Upper lobe of left lung (tissue), 6 donors: ENCODE results near the gene HOXA5. TPM values are rescaled to one million over a fixed set of nuclear protein-coding genes. Genes with fewer than 3 reads are reported as not detected.

Experiments
- ATAC-seq, 2 donors: fragments of 200-7000 bp; cut with Tn5 transposase; one replicate each; pipeline ENCODE4 v1.9.1; 2022; ENCODE audit warnings: mild to moderate bottlenecking in 2 of 2, moderate library complexity in 2 of 2; ENCODE audit not compliant: low FRiP score in 2 of 2
- DNase-seq, 2 donors: peaks; one replicate each; pipeline ENCODE4 v3.0.0-alpha.2; 2019 to 2020
- H3K27ac ChIP-seq, 4 donors: fragments of 200-600 bp; sonication (generic); one replicate each; pipeline ENCODE4 v1.5.1; 2016 to 2019
- H3K27me3 ChIP-seq, 4 donors: fragments of 200-600 bp; sonication (generic); one replicate each; pipeline ENCODE4 v1.5.1; 2017 to 2019
- H3K36me3 ChIP-seq, 4 donors: fragments of 200-600 bp; sonication (generic); one replicate each; pipeline ENCODE4 v1.5.1; 2016 to 2019
- H3K4me1 ChIP-seq, 4 donors: fragments of 200-600 bp; sonication (generic); one replicate each; pipeline ENCODE4 v1.5.1; 2018 to 2019
- H3K4me3 ChIP-seq, 4 donors: fragments of 200-600 bp; sonication (generic); one replicate each; pipeline ENCODE4 v1.5.1; 2017 to 2019; ENCODE audit warnings: mild to moderate bottlenecking in 2 of 4, moderate library complexity in 1 of 4
- H3K9me3 ChIP-seq, 4 donors: fragments of 200-600 bp; sonication (generic); one replicate each; pipeline ENCODE4 v1.5.1; 2018 to 2019
- EP300 ChIP-seq, 4 donors: sonication (generic); formaldehyde crosslinking; IDR thresholded peaks; one replicate each; pipeline ENCODE4 v1.5.1; 2017; ENCODE audit warnings: antibody characterized with exemption in 4 of 4, control low read depth in 2 of 4
- POLR2A ChIP-seq, 4 donors: fragments of 450-650 bp; IDR thresholded peaks; one replicate each; pipeline ENCODE4 v1.5.1; 2016 to 2017; ENCODE audit warnings: antibody characterized with exemption in 4 of 4, mild to moderate bottlenecking in 2 of 4
- POLR2AphosphoS5 ChIP-seq, 2 donors: sonication (generic); formaldehyde crosslinking; IDR thresholded peaks; one replicate each; pipeline ENCODE4 v1.5.1; 2017; ENCODE audit warnings: antibody characterized with exemption in 2 of 2
- WGBS, 2 donors: methylation state at CpG; one replicate each; pipeline ENCODE4 v1.1.5; 2017 to 2018; 5-methylcytosine and 5-hydroxymethylcytosine counted together
- total RNA-seq, 6 donors: library from RNA; depleted of rRNA in 4 of 6; stranded (reverse); fragments of >200 nt in 4 of 6; gene quantifications; one replicate each; pipeline versions ENCODE4 v1.1.0 to v1.2.1, GENCODE V29; 2016 to 2021
- TF ChIP-seq, protein P1 (sequence below), 6 experiments: fragments of 450-650 bp in 4 of 6; fragments of 200-600 bp in 2 of 6; sonication (generic) in 2 of 6; IDR thresholded peaks; one replicate each; pipeline ENCODE4 v1.5.1; 2016 to 2019; ENCODE audit warnings: antibody characterized with exemption in 6 of 6
- donor health status: DM: no; HTN: no; CAD: no; lungs with moderate emphysema.
- donor health status: DM: no; HTN: yes; CAD: no; lungs with severe emphysema.

HOXA5 gene
- total RNA-seq, 6 donors from 2014 or later = 7.8 to 79.9 (median 16.9) TPM

DNA sequence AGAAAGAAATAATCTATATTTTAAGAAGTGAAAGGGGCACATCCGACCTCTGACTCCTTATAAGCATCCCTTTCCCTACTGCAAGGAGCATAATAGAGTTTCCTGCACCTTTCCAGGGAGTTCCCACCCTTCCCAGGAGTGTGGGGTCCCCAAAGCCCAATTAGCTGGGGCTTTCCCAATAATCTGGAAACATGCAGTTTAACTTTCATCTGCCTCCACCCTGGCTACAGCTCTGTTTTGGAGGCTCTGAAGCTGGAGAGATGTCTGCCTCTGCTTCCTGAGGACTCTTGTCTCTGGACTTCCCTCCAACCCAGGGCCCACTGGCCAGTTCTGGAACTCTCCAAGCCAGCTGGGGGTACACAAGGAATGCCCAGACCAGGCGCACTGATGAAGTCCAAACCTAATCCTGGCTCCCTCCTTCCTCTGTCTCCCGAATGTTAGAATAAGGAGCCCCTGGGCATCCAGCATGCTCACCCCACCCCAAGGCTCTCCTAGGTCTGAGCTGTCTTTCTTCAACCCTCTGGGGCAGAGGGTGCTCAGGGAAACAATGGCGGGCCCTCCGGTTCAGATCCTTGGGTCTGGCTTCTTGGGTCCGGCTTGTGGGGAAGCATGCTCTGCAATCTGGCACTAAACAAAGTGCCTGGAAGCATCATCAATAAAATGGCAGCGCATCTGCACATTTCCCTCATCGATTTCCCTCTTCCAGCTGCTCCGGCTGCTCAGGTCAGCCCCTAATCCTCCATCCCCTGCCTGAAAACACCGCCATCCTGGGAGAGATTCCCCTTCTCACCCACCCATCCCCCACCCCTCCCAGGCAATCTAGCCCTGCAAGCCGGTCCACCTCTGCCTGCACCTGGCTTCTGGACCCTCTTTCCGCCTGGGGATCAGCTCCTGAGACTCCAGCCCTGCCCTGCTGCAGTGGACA lies 26.3 kb downstream of the HOXA5 start:
- peaks cover 4 to 28% (median 17%) of the 10 kb centered on the region in 4 donors for H3K4me1 ChIP-seq
- no peaks in the 10 kb centered on the region for H3K36me3 ChIP-seq
- DNase-seq = no peak
- H3K4me3 ChIP-seq = peak overlapping the region; percentile 25 to 59 (median 44)
- 26 to 47% methylated on average over 11 to 12 of the region's 12 CpGs for WGBS, 2 donors
- no peak for TF ChIP-seq EP300 (IDR thresholded peaks at IDR 0.05)
- TF ChIP-seq, protein P1, sequence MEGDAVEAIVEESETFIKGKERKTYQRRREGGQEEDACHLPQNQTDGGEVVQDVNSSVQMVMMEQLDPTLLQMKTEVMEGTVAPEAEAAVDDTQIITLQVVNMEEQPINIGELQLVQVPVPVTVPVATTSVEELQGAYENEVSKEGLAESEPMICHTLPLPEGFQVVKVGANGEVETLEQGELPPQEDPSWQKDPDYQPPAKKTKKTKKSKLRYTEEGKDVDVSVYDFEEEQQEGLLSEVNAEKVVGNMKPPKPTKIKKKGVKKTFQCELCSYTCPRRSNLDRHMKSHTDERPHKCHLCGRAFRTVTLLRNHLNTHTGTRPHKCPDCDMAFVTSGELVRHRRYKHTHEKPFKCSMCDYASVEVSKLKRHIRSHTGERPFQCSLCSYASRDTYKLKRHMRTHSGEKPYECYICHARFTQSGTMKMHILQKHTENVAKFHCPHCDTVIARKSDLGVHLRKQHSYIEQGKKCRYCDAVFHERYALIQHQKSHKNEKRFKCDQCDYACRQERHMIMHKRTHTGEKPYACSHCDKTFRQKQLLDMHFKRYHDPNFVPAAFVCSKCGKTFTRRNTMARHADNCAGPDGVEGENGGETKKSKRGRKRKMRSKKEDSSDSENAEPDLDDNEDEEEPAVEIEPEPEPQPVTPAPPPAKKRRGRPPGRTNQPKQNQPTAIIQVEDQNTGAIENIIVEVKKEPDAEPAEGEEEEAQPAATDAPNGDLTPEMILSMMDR (IDR thresholded peaks at IDR 0.05) = no peak
- no peak for TF ChIP-seq POLR2AphosphoS5 (IDR thresholded peaks at IDR 0.05)
- TF ChIP-seq POLR2A (IDR thresholded peaks at IDR 0.05) = no peak
- peak overlapping the region; percentile 87 to 95 (median 90) for H3K27ac ChIP-seq
- ATAC-seq = no peak
- H3K27me3 ChIP-seq = peaks cover 0 to 3% (median 1%) of the 10 kb centered on the region in 4 donors
- no peaks in the 10 kb centered on the region for H3K9me3 ChIP-seq

DNA sequence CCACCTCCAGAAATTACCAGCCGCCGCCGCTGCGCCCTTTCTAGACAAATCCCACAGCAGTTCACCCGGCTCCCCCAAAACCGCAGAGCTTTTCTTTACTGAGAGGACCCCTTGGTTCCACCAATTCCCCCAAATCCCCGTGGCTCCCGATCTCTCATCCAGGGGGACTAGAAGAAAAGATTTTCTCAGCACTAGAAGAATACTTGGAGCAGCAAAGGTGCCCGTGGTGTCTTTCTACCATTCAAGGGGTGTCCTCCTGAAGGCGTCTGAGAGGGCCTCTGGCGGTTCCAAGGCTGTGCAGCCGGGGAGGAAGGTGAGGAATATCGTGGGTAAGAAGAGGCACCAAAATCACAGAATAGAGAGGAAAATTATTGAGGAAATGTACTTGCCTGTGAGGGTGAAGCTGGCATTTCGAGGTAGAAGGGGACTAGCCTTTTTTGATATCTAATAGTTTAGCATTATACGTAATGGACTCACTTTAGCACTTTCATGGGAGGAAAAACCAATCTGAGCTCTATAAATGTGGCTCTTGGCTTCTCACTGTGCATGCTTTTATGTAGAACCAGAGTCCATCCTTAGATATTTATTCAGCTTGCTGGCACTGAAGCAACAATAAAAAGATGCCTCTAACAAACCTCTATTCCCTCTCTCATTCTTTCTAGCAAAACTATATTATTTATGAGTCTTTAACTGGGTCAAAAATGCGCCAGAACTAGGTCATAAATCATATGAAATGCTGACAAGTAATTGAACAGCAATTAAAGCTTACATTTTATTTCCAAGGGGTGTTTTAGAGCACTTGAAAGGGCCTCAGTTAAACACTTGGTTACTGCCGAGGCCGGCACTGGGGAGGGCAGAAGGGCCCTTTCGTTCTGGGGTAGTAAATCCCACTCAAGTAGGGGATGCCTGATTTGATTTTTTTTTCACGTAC lies 27.2 kb downstream of the HOXA5 start:
- H3K4me1 ChIP-seq = peaks cover 10 to 28% (median 24%) of the 10 kb centered on the region in 4 donors
- no peaks in the 10 kb centered on the region for H3K9me3 ChIP-seq
- ATAC-seq = no peak
- TF ChIP-seq POLR2A (IDR thresholded peaks at IDR 0.05) = no peak
- no peak for TF ChIP-seq EP300 (IDR thresholded peaks at IDR 0.05)
- TF ChIP-seq, protein P1 (IDR thresholded peaks at IDR 0.05) = no peak
- TF ChIP-seq POLR2AphosphoS5 (IDR thresholded peaks at IDR 0.05) = no peak
- no peak for DNase-seq
- WGBS, 2 donors = 26 to 37% methylated on average over 20 of the region's 20 CpGs
- no peaks in the 10 kb centered on the region for H3K36me3 ChIP-seq
- peak overlapping the region in 3 of 4 donors; percentile 35 to 59 (median 53) for H3K4me3 ChIP-seq
- H3K27ac ChIP-seq = peak overlapping the region; percentile 87 to 95 (median 90)
- H3K27me3 ChIP-seq = peaks cover 0 to 3% (median 1%) of the 10 kb centered on the region in 4 donors

DNA sequence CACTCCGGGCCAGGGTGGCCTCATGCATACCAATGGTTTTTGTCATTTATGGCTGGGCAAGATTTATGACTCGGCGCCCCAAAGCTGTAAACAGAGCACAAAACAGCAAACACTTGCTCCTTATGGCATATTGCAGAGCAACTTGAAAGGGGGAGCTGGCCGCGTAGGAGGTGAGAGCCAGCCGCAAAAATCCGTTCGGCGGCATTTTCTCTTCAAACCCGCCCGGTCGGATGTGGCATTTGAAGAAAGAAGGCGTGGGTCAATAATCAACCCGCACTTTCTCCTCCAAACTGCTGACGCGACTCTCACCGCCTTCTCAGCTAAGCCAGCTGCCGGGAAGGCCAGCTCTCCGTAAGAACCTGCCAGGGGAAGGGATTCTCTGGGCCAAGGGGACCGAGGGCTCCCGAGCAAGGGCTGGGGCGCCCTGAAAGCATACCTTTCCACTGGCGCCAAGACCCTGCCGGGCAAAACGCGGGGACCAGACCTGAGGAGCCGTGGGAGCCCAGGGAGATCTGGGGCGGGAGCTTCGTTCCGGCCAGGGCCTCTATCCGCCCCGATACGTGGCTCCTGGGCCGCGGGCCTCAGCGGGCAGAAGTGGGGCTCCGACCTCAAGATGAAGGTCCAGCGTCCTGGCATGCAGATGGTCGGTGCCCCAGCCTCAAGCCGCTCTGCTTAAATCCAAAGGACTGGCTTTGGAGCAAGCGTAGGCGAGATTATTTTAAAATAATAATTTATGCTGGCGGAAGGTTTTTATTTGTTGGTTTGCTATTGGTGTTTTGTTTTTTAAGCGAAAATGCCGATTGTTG lies 28.1 kb downstream of the HOXA5 start:
- 43 to 54% methylated on average over 31 to 40 of the region's 45 CpGs for WGBS, 2 donors
- Histone ChIP-seq H3K36me3 (no peaks in the 10 kb centered on the region), H3K27me3 (peaks cover 0 to 3% (median 1%) of the 10 kb centered on the region in 4 donors), H3K9me3 (no peaks in the 10 kb centered on the region), H3K4me1 (peaks cover 15 to 31% (median 25%) of the 10 kb centered on the region in 4 donors), H3K27ac (peak overlapping the region; percentile 87 to 95 (median 90)), H3K4me3 (peak overlapping the region; percentile 29 to 59 (median 44))
- ATAC-seq (no peak), DNase-seq (peak in 1 of 2 donors; percentile 77)
- TF ChIP-seq POLR2A (IDR thresholded peaks at IDR 0.05) (no peak), EP300 (IDR thresholded peaks at IDR 0.05) (no peak), POLR2AphosphoS5 (IDR thresholded peaks at IDR 0.05) (peak; percentile 12 to 21)
- TF ChIP-seq, protein P1 (IDR thresholded peaks at IDR 0.05) = no peak

DNA sequence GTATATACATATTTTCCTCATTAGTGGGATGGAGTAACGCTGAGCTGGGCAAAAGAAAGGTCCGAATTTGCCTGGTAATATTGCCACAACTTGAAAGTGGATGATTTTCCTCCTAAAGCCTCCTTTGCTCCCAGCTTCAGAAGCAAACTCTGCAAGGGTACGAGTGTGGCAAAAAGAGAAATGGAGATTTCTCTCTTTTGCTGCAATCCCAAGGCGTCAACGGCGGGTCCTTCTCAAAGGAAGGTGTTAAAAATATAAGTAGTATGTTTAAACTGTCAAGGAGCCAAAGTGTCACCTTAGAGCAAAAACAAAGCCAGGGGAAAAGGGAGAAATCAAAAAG lies 28.6 kb downstream of the HOXA5 start:
- ATAC-seq = no peak
- peak overlapping the region; percentile 29 to 59 (median 44) for H3K4me3 ChIP-seq
- no peak for DNase-seq
- H3K9me3 ChIP-seq = no peaks in the 10 kb centered on the region
- H3K27ac ChIP-seq = peak overlapping the region; percentile 87 to 95 (median 90)
- no peak for TF ChIP-seq POLR2AphosphoS5 (IDR thresholded peaks at IDR 0.05)
- TF ChIP-seq, protein P1 (IDR thresholded peaks at IDR 0.05) = no peak
- no peak for TF ChIP-seq POLR2A (IDR thresholded peaks at IDR 0.05)
- no peak for TF ChIP-seq EP300 (IDR thresholded peaks at IDR 0.05)
- peaks cover 0 to 3% (median 1%) of the 10 kb centered on the region in 4 donors for H3K27me3 ChIP-seq
- 29 to 39% methylated on average over 6 of the region's 6 CpGs for WGBS, 2 donors
- H3K4me1 ChIP-seq = peaks cover 13 to 31% (median 25%) of the 10 kb centered on the region in 4 donors
- H3K36me3 ChIP-seq = no peaks in the 10 kb centered on the region
